ENCODE measurements around the gene DRAXIN.

Gene DRAXIN

DNA sequence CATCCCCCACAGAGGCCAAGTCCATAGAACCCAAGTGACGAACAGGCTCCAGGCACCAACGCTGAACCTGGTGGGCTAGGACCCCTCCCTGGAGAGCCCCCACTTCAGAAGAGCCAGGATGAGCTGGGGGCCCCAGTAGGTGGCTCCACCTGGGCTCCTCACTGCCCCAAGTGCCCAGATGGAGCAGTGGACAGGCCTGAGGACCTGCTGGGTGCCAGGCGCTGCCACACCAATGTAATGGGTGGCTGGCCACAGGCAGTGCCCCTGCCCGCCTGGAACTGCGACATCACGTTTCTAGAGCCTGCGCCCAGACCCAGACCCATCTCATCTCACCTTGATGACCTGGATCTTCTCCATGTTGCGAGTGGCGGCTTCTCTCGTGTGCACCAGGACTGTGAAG is 16.2 kb upstream of the DRAXIN start:
- TF ChIP-seq SPI1 (IDR thresholded peaks at IDR 0.05; ENCODE audit: borderline replicate concordance, low read depth) (no peak), GABPA (IDR thresholded peaks at IDR 0.05; ENCODE audit: low read depth) (no peak), POLR2AphosphoS5 (IDR thresholded peaks at IDR 0.05; ENCODE audit: low read depth) (no peak)
- TF ChIP-seq, protein P1, sequence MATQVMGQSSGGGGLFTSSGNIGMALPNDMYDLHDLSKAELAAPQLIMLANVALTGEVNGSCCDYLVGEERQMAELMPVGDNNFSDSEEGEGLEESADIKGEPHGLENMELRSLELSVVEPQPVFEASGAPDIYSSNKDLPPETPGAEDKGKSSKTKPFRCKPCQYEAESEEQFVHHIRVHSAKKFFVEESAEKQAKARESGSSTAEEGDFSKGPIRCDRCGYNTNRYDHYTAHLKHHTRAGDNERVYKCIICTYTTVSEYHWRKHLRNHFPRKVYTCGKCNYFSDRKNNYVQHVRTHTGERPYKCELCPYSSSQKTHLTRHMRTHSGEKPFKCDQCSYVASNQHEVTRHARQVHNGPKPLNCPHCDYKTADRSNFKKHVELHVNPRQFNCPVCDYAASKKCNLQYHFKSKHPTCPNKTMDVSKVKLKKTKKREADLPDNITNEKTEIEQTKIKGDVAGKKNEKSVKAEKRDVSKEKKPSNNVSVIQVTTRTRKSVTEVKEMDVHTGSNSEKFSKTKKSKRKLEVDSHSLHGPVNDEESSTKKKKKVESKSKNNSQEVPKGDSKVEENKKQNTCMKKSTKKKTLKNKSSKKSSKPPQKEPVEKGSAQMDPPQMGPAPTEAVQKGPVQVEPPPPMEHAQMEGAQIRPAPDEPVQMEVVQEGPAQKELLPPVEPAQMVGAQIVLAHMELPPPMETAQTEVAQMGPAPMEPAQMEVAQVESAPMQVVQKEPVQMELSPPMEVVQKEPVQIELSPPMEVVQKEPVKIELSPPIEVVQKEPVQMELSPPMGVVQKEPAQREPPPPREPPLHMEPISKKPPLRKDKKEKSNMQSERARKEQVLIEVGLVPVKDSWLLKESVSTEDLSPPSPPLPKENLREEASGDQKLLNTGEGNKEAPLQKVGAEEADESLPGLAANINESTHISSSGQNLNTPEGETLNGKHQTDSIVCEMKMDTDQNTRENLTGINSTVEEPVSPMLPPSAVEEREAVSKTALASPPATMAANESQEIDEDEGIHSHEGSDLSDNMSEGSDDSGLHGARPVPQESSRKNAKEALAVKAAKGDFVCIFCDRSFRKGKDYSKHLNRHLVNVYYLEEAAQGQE (IDR thresholded peaks at IDR 0.05; ENCODE audit: insufficient replicate concordance, low read depth): no peak
- TF ChIP-seq, protein P2, sequence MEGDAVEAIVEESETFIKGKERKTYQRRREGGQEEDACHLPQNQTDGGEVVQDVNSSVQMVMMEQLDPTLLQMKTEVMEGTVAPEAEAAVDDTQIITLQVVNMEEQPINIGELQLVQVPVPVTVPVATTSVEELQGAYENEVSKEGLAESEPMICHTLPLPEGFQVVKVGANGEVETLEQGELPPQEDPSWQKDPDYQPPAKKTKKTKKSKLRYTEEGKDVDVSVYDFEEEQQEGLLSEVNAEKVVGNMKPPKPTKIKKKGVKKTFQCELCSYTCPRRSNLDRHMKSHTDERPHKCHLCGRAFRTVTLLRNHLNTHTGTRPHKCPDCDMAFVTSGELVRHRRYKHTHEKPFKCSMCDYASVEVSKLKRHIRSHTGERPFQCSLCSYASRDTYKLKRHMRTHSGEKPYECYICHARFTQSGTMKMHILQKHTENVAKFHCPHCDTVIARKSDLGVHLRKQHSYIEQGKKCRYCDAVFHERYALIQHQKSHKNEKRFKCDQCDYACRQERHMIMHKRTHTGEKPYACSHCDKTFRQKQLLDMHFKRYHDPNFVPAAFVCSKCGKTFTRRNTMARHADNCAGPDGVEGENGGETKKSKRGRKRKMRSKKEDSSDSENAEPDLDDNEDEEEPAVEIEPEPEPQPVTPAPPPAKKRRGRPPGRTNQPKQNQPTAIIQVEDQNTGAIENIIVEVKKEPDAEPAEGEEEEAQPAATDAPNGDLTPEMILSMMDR (IDR thresholded peaks at IDR 0.05; ENCODE audit: insufficient read depth, low read length): no peak
- no peak for DNase-seq (ENCODE audit: low read depth in 1 of 2, low spot score in 1 of 2)
- Histone ChIP-seq H3K27ac (replicated peaks) (no peak overlapping the region), H3K4me3 (replicated peaks; ENCODE audit: insufficient read depth, low read length) (no peak overlapping the region), H3K27me3 (ENCODE audit: insufficient read depth, poor library complexity, severe bottlenecking) (no peaks in the 10 kb centered on the region)

DNA sequence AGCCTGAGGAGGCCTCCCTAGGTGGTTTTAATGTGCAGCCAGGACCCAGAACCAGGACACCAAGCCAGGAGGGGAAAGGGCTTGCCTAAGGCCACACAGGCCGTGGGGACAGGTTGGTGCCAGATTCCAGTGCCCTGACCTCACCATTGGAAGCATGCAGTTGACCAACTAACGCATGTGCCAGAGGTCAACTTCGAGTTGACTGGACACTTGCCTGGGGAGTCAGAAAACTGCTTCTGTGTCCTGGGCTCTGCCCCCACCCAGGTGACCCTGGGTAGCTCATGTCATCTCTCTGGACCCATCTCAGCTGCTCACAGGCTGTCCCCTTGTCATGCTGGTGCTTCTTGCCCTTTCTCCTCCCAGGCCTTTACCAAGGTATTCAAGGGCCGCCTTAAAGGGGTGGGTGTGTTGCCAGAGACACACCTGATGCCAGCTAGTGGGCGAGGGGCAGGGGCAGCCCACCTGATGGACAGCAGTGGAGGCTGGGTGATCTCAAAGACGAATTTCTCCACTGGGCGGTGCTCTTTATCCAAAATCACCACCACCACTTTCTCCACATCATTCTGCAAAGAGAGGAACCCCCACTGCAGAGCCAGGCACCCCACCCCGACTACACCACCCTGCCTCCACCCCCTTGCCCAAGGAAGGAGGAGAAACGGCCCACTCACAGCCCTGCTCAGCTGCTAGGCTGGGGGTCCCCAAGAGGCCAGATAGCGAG is 15.0 kb upstream of the DRAXIN start:
- TF ChIP-seq GABPA (IDR thresholded peaks at IDR 0.05; ENCODE audit: low read depth): no peak
- no peak for TF ChIP-seq POLR2AphosphoS5 (IDR thresholded peaks at IDR 0.05; ENCODE audit: low read depth)
- TF ChIP-seq, protein P2 (IDR thresholded peaks at IDR 0.05; ENCODE audit: insufficient read depth, low read length): no peak
- TF ChIP-seq, protein P1 (IDR thresholded peaks at IDR 0.05; ENCODE audit: insufficient replicate concordance, low read depth): no peak
- TF ChIP-seq SPI1 (IDR thresholded peaks at IDR 0.05; ENCODE audit: borderline replicate concordance, low read depth): no peak
- H3K27me3 ChIP-seq (ENCODE audit: insufficient read depth, poor library complexity, severe bottlenecking): no peaks in the 10 kb centered on the region
- no peak overlapping the region for H3K4me3 ChIP-seq (replicated peaks; ENCODE audit: insufficient read depth, low read length)
- no peak overlapping the region for H3K27ac ChIP-seq (replicated peaks)
- DNase-seq (ENCODE audit: low read depth in 1 of 2, low spot score in 1 of 2): no peak

DNA sequence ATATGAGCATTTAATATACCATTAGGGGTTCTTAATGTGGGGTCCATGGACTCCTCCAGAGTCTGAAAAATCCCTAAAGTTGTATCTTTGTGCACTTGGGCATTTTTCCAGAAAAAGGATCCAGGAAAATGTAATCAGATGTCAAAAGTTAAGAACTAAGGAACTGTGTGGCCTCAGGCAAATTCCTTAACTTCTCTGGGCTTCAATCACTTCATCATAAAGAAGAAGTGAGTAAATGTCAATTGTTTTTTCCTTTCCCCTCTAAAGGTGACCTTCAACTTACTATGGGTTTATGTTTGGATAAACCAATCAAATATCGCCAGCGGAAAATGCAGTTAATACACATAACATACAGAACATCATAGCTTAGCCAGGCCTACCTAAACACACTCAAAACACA is 13.1 kb upstream of the DRAXIN start:
- Histone ChIP-seq H3K27me3 (ENCODE audit: insufficient read depth, poor library complexity, severe bottlenecking) (no peaks in the 10 kb centered on the region), H3K4me3 (replicated peaks; ENCODE audit: insufficient read depth, low read length) (no peak overlapping the region), H3K27ac (replicated peaks) (no peak overlapping the region)
- TF ChIP-seq GABPA (IDR thresholded peaks at IDR 0.05; ENCODE audit: low read depth): no peak
- TF ChIP-seq, protein P1 (IDR thresholded peaks at IDR 0.05; ENCODE audit: insufficient replicate concordance, low read depth): no peak
- no peak for TF ChIP-seq POLR2AphosphoS5 (IDR thresholded peaks at IDR 0.05; ENCODE audit: low read depth)
- no peak for TF ChIP-seq SPI1 (IDR thresholded peaks at IDR 0.05; ENCODE audit: borderline replicate concordance, low read depth)
- TF ChIP-seq, protein P2 (IDR thresholded peaks at IDR 0.05; ENCODE audit: insufficient read depth, low read length): no peak
- DNase-seq (ENCODE audit: low read depth in 1 of 2, low spot score in 1 of 2): no peak
